GM18499 (cell line): Measurements from ENCODE around the gene CACNA1C.

Source experiments
- ATAC-seq: cut with Tn5 transposase; IDR thresholded peaks from one replicate; pipeline ENCODE4 v1.9.1; 2021; ENCODE audit warnings: moderate number of reproducible peaks; ENCODE audit not compliant: insufficient read depth, unreplicated experiment

The CACNA1C gene

GRCh38 chr12:2266666-2267620, 214.2 kb downstream of the CACNA1C start:
- ATAC-seq: no peak

GRCh38 chr12:2267703-2268470, 215.1 kb downstream of the CACNA1C start:
- ATAC-seq: no peak

GRCh38 chr12:2268471-2269286, 215.9 kb downstream of the CACNA1C start:
- ATAC-seq: no peak

- no peak for ATAC-seq
These were observed 218.1 kb downstream of the CACNA1C start for GRCh38 chr12:2270846-2271245.

- ATAC-seq: no peak
These were observed 219.2 kb downstream of the CACNA1C start for GRCh38 chr12:2271961-2272360.

GRCh38 chr12:2273288-2273687, 220.5 kb downstream of the CACNA1C start:
- no peak for ATAC-seq

GRCh38 chr12:2273751-2274150, 221.0 kb downstream of the CACNA1C start:
- no peak for ATAC-seq

GRCh38 chr12:2274733-2275132, 221.9 kb downstream of the CACNA1C start:
- ATAC-seq: no peak

GRCh38 chr12:2276288-2277033, 223.7 kb downstream of the CACNA1C start:
- ATAC-seq: no peak

GRCh38 chr12:2277492-2278155, 224.8 kb downstream of the CACNA1C start:
- no peak for ATAC-seq

GRCh38 chr12:2281446-2281845, 228.7 kb downstream of the CACNA1C start:
- no peak for ATAC-seq

GRCh38 chr12:2282318-2282717, 229.5 kb downstream of the CACNA1C start:
- ATAC-seq: no peak

- ATAC-seq: no peak
These were observed 230.7 kb downstream of the CACNA1C start for GRCh38 chr12:2283480-2283879.

GRCh38 chr12:2283916-2284315, 231.1 kb downstream of the CACNA1C start:
- no peak for ATAC-seq

- no peak for ATAC-seq
These were observed 231.6 kb downstream of the CACNA1C start for GRCh38 chr12:2284321-2284813.

- no peak for ATAC-seq
These were observed 232.1 kb downstream of the CACNA1C start for GRCh38 chr12:2284857-2285256.

GRCh38 chr12:2285462-2285861, 232.7 kb downstream of the CACNA1C start:
- no peak for ATAC-seq

- ATAC-seq: no peak
These were observed 233.3 kb downstream of the CACNA1C start for GRCh38 chr12:2286047-2286446.

GRCh38 chr12:2286461-2287131, 233.8 kb downstream of the CACNA1C start:
- ATAC-seq: no peak
